GM21515 (cell line): ENCODE data around the gene PPP3R2.

Experiments used
- ATAC-seq: cut with Tn5 transposase; IDR thresholded peaks from one replicate; pipeline ENCODE4 v1.9.1; 2021; ENCODE audit not compliant: unreplicated experiment

The PPP3R2 gene

GRCh38 chr9:101594796-101595195 is at the start of gene PPP3R2:
TSS of gene PPP3R2 (minus strand) at chr9:101594969. CDS start at chr9:101594921, 48 bp downstream.
- no peak for ATAC-seq

GRCh38 chr9:101639785-101640665 is 45.3 kb upstream of the PPP3R2 start:
- ATAC-seq: no peak

- no peak for ATAC-seq
These were observed 44.5 kb upstream of the PPP3R2 start for GRCh38 chr9:101639311-101639710.

- ATAC-seq: no peak
These were observed 41.5 kb upstream of the PPP3R2 start for GRCh38 chr9:101636247-101636646.

GRCh38 chr9:101635473-101635872 is 40.7 kb upstream of the PPP3R2 start:
- ATAC-seq: no peak

GRCh38 chr9:101634741-101635409 is 40.1 kb upstream of the PPP3R2 start:
- no peak for ATAC-seq

- ATAC-seq: no peak
These were observed 37.8 kb upstream of the PPP3R2 start for GRCh38 chr9:101632611-101633010.

- no peak for ATAC-seq
These were observed 37.1 kb upstream of the PPP3R2 start for GRCh38 chr9:101631892-101632291.

GRCh38 chr9:101629636-101630035 is 34.9 kb upstream of the PPP3R2 start:
- ATAC-seq: no peak

- no peak for ATAC-seq
These were observed 33.4 kb upstream of the PPP3R2 start for GRCh38 chr9:101628173-101628572.

GRCh38 chr9:101626295-101626694 is 31.5 kb upstream of the PPP3R2 start:
- ATAC-seq: no peak

- ATAC-seq: no peak
These were observed 31.1 kb upstream of the PPP3R2 start for GRCh38 chr9:101625876-101626275.

GRCh38 chr9:101620452-101620851 is 25.7 kb upstream of the PPP3R2 start:
- no peak for ATAC-seq

- no peak for ATAC-seq
These were observed 23.9 kb upstream of the PPP3R2 start for GRCh38 chr9:101618698-101619097.

GRCh38 chr9:101605547-101605946 is 10.8 kb upstream of the PPP3R2 start:
- ATAC-seq: no peak

- ATAC-seq: no peak
These were observed 9.5 kb upstream of the PPP3R2 start for GRCh38 chr9:101604296-101604695.

- peak; percentile 50 for ATAC-seq
These were observed 7.4 kb upstream of the PPP3R2 start for GRCh38 chr9:101601904-101602765.

GRCh38 chr9:101593345-101593744 is 1.4 kb downstream of the PPP3R2 start:
- ATAC-seq: no peak

- no peak for ATAC-seq
These were observed 2.0 kb downstream of the PPP3R2 start for GRCh38 chr9:101592788-101593187.

GRCh38 chr9:101591787-101592446 is 2.9 kb downstream of the PPP3R2 start:
- ATAC-seq: no peak

GRCh38 chr9:101590901-101591300 is 3.9 kb downstream of the PPP3R2 start:
- no peak for ATAC-seq
